Stimulated activated CD4-positive, alpha-beta T cell treated with anti-CD3 and anti-CD28 coated beads, Interleukin-4, amount 100 ng/mL, for 48 hours (primary cell): ENCODE data around the gene FAXC.
"Not testable (repeated sequence)": the region's sequence is repeated elsewhere in the genome, so short reads cannot be mapped to it uniquely, and the experiment has no call there.

ENCODE experiments used
- DNase-seq, 2 donors: peaks; one replicate each; pipeline ENCODE4 v3.0.0-alpha.2; 2020; ENCODE audit warnings: low read depth in 2 of 2

FAXC gene

DNA sequence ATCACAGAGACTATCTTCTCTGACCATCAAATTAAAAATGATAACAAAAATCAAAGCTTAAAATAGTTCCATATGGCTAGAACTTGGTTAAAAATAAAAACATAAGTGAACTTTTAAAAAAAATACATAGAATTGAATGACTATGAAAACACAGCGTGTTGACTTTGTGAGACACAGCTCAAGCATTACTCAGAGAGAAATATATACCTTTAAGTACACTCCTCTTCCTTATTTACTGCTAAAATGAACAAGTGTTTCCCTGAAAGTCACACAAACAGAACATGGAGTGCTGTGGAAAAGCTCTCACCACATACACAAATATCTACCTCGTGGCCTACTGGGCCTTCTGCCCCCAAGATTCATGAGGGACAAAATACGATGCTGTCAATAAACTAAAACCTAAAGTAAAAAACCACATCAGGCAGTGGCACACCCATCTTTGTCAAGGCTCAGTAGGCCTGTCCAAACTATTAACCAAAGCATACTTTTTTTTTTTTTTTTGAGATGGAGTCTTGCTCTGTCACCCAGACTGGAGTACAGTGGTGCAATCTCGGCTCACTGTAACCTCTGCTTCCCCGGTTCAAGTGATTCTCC is 7.5 kb downstream of the FAXC start:
- no peak for DNase-seq

DNA sequence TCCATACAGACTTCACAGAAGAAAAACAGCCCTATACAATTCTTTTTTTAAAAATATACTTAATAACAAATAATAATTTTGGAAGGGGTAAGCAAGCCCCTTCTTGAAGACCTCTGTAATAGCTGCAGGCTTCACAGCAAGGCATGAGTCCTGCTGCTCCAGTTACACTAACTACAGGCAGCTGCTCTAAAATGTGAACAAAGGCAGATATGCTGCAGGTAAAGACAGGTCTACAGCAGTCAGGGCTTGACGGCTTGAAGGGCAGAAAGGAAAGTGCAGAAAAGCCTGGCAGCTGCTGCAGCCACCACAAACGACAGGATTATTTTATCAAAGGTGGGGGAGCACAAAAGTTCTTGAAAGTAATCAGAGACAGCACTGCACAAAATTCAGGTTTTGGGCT is 11.3 kb downstream of the FAXC start:
- no peak for DNase-seq

DNA sequence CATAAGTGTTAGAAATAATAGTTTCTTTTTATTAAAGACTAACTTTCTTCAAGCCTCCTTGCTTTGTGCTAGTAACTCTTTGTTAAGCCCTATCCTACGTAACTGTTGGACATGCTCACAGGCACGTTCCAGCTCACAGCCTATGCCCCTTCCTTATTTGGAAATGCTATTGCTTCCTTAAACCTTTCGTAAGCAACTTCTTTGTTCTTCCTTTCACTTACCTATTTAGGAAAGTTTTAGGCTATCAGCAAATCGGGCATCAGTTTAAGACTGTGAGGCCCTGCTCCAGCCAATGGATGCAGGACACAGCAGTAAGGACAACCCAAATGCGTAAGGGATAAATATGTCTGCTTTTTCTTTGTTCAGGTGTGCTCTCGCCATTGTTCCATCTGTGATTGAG is 14.2 kb downstream of the FAXC start:
- DNase-seq = not testable (repeated sequence)

DNA sequence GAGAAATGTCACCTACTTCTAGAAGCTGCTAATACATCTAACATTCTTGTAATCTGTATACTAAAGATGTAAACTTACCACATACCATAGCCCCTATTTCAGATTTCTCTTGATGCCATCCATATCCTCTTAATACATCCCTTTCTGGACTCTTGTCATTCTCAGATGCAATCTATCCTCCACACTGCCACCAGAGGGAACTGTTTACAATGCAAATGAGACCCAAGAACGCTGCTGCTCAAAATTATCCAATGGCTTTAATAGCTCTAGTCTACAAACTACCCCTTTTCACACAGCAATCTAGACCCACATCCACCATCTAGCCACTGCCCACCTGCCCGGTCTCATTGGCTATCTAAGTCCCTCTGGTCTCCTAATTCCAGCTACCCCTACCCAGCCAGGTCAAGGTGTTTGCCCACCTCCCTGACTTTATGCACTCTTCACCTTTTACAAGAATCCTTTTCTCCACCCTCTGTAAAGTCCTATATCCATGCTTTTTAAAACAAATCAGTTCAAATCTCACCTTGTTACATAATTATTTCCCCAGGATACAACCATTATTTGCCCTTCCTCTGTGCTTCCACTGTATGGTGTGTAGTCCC is 14.8 kb downstream of the FAXC start:
- peak in 1 of 2 donors; percentile 11 for DNase-seq

DNA sequence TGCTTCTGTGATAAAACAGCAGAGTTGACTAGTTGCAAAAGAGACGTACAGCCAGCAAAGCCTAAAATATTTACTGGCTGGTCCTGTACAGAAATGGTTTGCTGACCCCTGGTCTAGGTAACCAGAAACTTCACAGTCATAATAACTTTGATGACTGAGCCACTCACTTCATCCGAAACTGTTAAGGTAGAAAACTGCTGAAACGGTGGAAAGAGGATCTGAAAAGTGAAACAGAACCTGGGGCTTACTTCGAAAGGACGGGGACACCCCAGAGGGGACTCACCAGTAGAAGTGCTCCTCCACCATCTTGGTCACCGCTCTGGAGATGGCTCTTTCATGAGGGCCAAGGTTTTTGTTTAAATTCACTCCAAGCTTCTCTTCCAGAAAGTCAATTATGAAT is 16.4 kb downstream of the FAXC start:
- no peak for DNase-seq

DNA sequence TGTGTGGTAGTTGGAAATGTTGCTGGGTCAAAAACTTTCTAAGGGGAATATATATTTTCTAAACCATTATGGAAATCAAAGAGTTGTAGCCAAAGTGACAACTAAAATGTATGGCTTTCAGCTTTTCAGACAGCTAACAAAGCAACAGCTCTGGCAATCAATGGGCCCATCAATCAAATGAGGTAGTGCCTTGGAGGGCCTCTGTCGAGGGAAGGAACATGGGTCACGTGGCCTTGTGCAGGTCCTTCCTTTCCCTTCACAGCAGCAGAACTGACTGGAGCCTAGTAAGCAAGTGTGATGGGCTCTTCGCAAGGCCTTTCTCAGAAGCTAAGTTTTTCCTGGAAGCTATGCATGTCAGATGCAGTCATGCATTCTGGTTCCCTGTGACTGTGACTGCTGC is 17.9 kb downstream of the FAXC start:
- DNase-seq = no peak

DNA sequence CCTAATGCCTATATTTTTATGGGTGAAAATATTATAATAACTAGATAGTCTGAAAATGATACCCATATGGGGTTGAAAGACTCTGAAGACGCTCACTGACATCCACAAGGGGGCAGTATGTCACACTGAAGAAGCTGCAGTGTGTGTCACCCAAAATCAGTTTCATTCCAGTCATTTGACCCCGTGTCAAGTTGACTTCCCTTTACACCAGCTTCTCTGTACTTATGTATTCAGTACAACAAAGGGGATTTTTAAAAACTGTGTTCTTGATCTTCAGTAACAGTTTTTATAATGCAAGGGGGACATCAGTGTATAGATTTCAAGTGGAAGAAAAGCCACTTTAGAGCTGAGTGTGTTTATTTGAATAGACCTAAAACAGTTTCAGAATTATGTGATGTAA is 19.3 kb downstream of the FAXC start:
- peak; percentile 50 to 53 for DNase-seq

DNA sequence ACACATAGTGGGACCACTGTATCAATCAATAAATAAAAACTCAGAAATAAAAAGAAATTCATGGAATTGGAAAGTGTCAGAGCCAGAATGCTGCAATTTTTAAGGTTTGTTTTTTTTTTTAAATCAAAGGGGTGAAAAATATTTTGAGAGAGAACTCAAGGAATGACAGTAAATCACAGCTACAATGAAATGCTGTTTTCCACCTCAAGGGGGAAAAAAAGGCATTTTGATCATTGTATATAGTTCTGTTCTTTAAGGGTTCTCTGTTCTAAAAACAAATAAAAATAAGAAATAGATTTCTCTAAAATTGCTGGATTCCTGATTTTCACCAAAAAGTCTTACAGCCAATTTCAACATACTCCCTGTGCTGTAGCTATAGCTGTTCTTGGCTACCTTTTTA is 24.5 kb downstream of the FAXC start:
- DNase-seq = no peak

DNA sequence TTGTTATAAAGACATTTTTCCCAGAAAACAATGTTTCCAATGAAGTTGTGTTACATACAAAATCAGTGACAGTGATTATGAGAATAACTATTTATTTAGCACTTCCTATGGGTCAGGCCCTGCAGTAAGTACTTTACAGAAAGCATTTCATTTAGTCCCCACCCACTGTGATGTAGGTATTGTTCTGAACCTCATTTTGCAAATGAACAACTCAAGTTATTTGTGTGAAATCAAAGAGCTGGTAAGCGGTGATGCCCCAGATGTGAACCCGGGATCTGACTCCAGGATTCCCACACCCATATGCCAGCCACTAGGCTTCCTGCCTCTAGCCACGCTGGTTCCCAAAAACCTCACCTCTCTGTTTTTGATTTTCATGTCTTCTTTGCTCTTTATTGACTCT is 30.9 kb downstream of the FAXC start:
- DNase-seq = no peak

DNA sequence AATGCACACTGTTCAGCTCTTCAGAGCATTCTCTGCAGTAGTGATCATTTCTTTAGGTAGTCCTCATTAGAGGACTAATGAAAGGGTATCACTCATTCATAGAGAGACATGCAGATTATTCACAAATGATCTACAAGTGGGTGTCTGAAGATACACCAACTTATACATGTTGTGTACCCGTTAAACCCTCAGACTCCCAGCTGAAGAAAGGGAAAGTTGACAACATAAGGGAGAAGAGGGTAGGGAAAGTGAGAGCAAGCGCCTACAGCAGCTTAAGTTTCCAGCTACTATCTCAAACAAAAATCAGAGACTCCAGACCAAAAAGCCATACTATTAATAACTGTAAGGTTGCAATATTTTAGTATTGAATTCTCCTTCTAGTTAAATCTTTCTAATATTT is 37.1 kb downstream of the FAXC start:
- DNase-seq = no peak

DNA sequence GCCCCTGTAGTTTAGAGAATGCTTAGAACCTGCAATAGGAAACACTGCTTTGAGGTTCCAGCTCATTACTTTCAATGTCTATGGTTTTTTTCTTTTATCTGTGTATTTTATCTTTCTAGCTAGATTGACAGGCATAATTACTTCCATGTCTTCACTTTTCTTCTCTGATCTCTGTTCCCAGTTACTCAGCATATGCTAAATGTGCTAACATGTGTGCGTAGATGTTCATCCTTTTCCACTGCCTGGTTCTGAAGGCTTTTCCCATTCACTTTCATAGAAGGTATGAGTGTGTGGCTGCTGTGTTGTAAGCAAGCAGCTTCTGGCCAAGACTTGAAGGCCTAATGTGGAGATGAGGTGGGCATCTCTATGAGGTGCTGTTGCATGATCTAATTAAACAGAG is 38.9 kb downstream of the FAXC start:
- no peak for DNase-seq

DNA sequence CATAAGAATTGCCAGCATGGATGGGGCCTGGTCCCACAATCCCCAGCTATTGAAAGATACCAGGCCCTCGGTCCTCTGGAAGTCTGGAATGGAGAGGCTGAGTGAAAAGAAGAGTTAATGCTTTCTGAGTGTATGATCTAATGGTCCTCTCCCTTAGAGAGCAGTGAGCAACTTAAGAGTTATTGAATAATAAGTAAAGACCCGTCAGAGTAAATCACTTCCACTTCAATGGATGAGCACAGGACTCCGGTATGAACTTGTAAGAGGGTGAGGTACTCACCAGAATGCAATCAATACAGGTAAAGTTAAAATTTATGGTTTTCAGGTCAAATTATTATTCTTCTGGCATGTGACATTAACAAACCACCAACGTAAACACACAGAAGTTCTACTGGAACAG is 39.9 kb downstream of the FAXC start:
- DNase-seq = no peak

DNA sequence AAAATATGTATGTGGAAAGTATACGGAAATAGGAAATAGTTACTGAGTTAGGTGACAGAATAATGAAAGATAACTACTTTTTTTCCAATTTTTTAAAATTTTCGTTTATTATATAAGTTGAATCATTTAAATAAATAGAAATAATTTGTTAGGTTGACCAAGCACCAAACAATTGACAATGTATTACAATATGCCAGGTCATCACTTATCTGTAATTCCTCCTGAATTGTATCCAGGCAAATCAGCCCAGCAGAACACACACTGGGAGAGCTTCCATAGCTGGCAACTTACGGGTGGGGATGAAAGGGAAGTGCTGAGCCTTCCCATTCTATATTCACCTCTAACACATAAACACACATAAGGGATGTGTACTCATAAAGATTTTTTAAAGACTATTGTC is 40.7 kb downstream of the FAXC start:
- no peak for DNase-seq

DNA sequence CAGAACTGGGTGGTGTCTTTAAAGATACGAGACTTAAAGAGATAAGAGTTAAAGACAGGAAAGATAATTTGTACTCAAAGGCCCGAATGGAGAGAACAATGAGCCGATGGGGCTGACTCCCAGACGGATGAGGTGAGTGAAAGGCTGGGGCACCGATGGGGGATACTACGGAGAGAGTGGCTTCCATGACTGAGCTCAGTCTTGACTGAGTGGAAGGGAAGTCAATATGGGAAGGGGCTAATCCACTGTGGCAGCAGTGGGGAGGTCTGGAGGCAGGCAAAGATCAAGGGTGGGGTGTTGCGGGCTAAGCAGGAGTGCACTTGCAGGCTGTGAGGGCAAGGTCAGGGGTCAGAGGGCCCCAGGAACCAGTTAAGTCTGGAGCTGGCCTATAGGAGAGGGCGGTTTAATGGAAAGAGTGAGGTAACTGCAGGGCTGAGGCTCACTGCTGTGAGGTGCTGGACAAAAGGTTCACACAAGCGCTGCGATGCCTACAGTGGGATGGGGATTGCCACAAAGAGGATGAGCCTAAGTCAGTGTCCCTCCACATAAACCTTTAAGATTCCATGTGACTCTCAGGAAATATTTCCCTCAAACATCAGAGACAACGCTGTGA is 42.1 kb downstream of the FAXC start:
- no peak for DNase-seq

DNA sequence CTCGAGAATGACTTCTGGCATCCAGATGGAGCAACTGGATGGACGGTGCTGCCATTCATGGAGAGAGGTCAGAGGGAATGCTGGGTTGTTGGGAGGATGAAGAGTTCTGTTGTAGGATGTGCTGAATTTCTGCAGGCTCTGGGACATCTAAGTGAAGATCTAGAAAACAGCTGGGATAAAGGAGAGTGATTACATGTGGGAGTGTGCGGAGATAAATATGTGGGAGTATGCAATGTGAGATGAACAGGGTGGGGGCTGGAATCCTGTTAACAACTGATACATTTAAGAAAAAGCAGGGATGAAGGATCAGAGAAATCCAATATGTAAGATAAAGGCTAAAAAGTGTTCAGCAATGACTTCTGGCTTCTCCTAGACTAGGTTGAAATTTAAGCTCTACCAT is 43.1 kb downstream of the FAXC start:
- DNase-seq = no peak

DNA sequence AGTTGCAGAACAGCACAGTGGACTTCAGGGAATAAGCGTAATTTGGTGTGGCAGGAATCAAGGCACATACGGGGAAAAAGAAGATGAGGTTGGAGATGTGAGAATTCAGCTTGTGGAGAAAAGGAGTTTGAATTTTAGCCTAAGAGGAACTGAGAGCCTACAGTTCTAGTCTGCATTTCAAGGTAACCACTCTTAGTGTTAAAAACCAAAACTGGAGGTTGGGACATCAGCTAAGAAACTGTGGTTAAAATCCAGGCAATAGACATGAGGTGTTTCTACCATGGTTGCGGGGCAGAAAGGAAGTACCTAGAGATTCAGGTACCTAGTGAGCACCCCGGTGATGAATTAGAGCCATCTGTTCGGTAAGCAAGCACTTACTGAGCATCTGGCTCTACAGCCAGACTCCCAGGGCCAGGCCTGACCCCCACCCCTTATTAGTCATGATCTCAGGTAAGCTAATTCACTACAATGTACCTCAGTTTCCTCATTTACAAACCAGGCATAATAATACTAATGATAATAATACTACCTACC is 44.4 kb downstream of the FAXC start:
- no peak for DNase-seq

DNA sequence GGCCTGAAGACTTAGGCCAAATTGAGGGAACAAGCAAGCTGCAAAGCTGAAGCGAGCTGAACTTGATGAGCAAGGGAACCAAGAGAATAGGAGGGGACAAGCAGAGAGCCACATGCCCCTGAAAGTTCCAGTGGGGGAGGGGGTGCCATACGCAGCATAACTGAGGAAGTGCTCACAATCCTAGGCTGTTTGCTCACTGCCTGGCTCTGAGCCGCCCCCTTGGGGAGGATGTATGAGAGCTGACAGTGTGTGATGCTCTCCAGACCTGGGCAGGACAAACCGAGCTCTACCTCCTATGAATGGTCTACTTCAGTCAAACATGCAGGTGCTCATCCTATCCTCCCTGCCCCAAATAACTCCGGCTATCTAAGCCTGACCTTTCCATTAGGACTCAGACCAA is 52.1 kb downstream of the FAXC start:
- no peak for DNase-seq

DNA sequence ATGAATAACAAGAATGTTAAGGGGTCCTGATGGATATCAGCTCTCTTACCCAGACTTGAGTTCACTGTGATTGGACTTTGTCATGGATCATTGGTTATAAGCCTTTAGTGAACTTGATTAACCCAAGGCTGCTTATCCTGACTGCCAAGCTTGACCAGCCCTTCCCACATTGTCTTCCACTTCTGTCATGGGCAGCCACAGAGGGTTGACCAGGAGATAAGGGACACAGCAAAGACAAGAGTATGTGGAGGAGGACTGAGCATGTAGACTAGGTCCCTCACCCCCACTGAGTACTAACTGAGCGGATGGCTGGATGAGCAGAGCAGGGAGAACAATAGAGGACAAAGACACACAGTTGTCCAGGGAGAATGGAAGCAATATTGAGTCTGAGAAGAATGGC is 52.5 kb downstream of the FAXC start:
- no peak for DNase-seq

DNA sequence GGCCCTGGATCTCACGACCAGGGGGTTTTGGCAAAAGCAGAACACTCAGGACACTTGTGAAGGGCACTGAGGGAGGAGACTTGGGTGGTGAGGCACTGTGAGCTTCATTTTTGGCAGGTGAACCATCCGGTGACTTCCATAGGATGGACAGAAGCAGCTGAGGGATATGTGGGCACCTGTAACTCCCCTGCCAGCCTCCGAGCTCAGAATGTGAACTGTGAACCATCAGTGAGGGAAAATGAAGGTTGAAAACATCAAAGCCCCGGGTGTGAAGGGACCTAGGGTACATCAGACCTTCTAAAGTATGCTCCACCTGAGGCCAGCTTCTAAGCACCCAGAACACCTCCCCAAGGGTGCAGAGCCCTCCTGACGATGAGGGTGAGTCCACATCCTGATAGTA is 53.2 kb downstream of the FAXC start:
- no peak for DNase-seq

DNA sequence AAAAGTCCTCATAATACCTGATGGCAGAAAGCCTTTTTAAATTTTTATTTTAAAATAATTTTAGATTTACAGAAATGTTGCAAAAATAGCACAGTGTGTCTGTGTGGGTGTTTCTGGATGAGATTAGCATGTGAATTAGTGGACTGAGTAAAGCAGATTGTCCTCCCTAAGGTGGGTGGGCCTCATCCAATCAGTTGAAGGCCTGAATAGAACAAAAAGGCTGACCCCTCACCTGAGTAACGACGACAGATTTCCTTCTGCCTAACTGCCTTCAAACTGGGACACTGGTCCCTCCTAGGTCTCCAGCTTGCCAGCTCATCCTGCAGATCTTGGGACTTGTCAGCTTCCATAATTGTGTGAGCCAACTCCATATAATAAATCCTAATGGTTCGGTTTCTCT is 54.2 kb downstream of the FAXC start:
- no peak for DNase-seq

DNA sequence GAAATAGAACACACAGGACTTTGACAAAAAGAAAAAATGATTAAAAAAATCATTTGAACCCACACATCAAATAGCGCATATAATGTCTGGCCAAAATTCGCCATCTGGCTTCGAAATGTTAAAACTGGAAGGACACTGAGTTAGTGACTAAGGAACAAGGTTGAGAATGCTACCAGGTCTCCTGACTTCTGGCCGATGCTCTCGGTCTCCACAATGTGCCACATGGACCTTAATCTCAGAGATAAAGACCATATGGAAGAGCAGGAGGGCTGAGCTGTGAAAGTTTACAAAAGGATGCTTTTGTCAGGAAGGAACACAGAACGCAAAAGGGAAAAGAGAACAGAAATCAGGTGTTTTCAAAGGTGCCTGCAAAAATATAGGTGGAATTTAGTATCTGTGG is 54.7 kb downstream of the FAXC start:
- DNase-seq = no peak

DNA sequence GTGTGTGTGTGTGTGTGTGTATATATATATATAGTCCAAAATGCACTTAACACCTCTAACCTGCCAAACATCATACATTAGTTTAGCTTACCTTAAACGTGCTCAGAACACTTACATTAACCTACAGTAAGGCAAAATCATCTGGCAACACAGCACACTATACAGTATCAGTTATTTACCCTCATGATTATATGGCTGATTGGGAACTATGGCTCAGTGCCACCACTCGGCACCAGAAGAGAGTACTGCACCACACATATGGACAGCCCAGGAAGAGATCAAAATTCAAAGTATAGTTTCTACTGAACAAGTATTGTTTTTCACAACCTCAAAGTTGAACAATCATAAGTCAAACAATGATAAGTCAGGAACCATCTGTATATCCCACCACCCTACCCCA is 59.8 kb downstream of the FAXC start:
- no peak for DNase-seq

DNA sequence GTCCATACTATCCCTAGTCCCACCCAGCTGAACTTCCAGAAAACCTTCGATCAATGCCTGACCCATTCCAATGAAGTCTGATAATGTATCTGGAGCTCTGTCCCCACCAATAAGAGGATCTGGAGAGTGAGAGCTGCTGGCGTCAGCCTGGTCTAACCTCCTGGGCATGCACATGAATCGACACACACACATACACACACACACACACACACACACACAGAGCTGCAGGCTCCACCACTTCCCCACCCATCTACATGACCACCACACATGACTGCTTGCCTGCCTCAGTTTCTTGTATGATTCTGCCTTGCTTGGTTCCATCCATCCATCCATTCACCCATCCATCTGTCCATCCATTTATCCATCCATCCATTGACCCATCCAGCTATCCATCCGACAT is 60.8 kb downstream of the FAXC start:
- DNase-seq = no peak

DNA sequence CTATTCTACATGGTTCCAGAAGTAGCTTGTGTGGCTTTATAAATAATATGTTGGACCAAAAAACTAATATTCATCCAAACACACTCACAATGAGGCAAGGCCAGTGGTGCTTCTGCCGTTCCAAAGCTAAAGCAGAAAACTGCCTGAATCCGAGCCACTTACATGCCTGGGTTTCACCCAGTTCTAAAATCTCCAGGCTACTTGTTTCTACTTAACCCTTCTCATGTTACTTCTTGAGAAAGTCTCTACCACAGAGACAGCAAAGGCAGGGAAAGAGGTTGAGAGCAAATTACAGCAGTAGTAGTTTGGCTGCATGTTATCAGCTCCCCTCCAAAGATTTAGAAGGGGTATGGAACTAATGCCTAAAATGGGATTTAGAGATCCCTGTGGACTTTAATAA is 62.0 kb downstream of the FAXC start:
- DNase-seq = no peak
